ENCODE data around the gene BIK. TPM values are rescaled to one million over a fixed set of nuclear protein-coding genes. Genes with fewer than 3 reads are reported as not detected.

The BIK gene
- total RNA-seq, 6 donors from 2014 or later = 2.3 to 6.2 (median 2.7) TPM; not detected in 2

- H3K9me3 ChIP-seq = no peaks in the 10 kb centered on the region
- no peak for TF ChIP-seq POLR2AphosphoS5 (IDR thresholded peaks at IDR 0.05)
- TF ChIP-seq CTCF (IDR thresholded peaks at IDR 0.05) = no peak
- no peak for TF ChIP-seq EP300 (IDR thresholded peaks at IDR 0.05)
- TF ChIP-seq POLR2A (IDR thresholded peaks at IDR 0.05) = no peak
- H3K27me3 ChIP-seq = no peaks in the 10 kb centered on the region
- H3K4me3 ChIP-seq = no peak overlapping the region
- H3K36me3 ChIP-seq = peaks cover 0 to 13% (median 0%) of the 10 kb centered on the region in 4 donors
- WGBS, 2 donors = 50% methylated on average over 2 to 5 of the region's 5 CpGs
- peaks cover 5 to 37% (median 14%) of the 10 kb centered on the region in 4 donors for H3K4me1 ChIP-seq
- no peak overlapping the region for H3K27ac ChIP-seq
- peak in 1 of 2 donors; percentile 6 for ATAC-seq (ENCODE audit: low FRiP score in 2 of 2)
- DNase-seq = no peak
Observed at GRCh38 chr22:43126501-43127165, 16.1 kb downstream of the BIK start.

- Histone ChIP-seq H3K4me1 (peaks cover 5 to 38% (median 15%) of the 10 kb centered on the region in 4 donors), H3K9me3 (no peaks in the 10 kb centered on the region), H3K36me3 (peaks cover 0 to 17% (median 2%) of the 10 kb centered on the region in 4 donors), H3K27me3 (no peaks in the 10 kb centered on the region), H3K4me3 (no peak overlapping the region), H3K27ac (no peak overlapping the region)
- WGBS, 2 donors = 60 to 82% methylated on average over 1 to 7 of the region's 17 CpGs
- TF ChIP-seq EP300 (IDR thresholded peaks at IDR 0.05) (no peak), CTCF (IDR thresholded peaks at IDR 0.05) (no peak), POLR2AphosphoS5 (IDR thresholded peaks at IDR 0.05) (no peak), POLR2A (IDR thresholded peaks at IDR 0.05) (no peak)
- DNase-seq = no peak
- no peak for ATAC-seq (ENCODE audit: low FRiP score in 2 of 2)
Observed at GRCh38 chr22:43127166-43127908, 16.8 kb downstream of the BIK start.

GRCh38 chr22:43128116-43128515 is 17.6 kb downstream of the BIK start:
- Histone ChIP-seq H3K27me3 (no peaks in the 10 kb centered on the region), H3K9me3 (no peaks in the 10 kb centered on the region), H3K4me1 (peaks cover 5 to 38% (median 15%) of the 10 kb centered on the region in 4 donors), H3K27ac (peak overlapping the region in 1 of 4 donors; percentile 21), H3K36me3 (peaks cover 0 to 25% (median 10%) of the 10 kb centered on the region in 4 donors), H3K4me3 (no peak overlapping the region)
- WGBS, 2 donors = 45 to 56% methylated on average over 10 to 12 of the region's 13 CpGs
- TF ChIP-seq CTCF (IDR thresholded peaks at IDR 0.05) (no peak), POLR2AphosphoS5 (IDR thresholded peaks at IDR 0.05) (no peak), EP300 (IDR thresholded peaks at IDR 0.05) (no peak), POLR2A (IDR thresholded peaks at IDR 0.05) (no peak)
- ATAC-seq (ENCODE audit: low FRiP score in 2 of 2) (no peak), DNase-seq (peak in 1 of 2 donors; percentile 76)

- ATAC-seq (ENCODE audit: low FRiP score in 2 of 2) = no peak
Observed at GRCh38 chr22:43128928-43129424, 18.4 kb downstream of the BIK start.

More at GRCh38 chr22:43128928-43129424, 18.4 kb downstream of the BIK start:
- Histone ChIP-seq H3K9me3 (no peaks in the 10 kb centered on the region), H3K27ac (no peak overlapping the region), H3K4me3 (no peak overlapping the region), H3K36me3 (peaks cover 0 to 32% (median 15%) of the 10 kb centered on the region in 4 donors), H3K4me1 (peaks cover 5 to 37% (median 15%) of the 10 kb centered on the region in 4 donors), H3K27me3 (no peaks in the 10 kb centered on the region)
- WGBS, 2 donors = 53 to 55% methylated on average over 19 to 20 of the region's 20 CpGs
- DNase-seq = peak in 1 of 2 donors; percentile 84
- TF ChIP-seq EP300 (IDR thresholded peaks at IDR 0.05) (no peak), POLR2AphosphoS5 (IDR thresholded peaks at IDR 0.05) (no peak), POLR2A (IDR thresholded peaks at IDR 0.05) (no peak), CTCF (IDR thresholded peaks at IDR 0.05) (no peak)

All from upper lobe of left lung (tissue), 6 donors.